Islet precursor cell (in vitro differentiated cells): ENCODE data around the gene FLOT2.
"Not testable (repeated sequence)": the region's sequence is repeated elsewhere in the genome, so short reads cannot be mapped to it uniquely, and the experiment has no call there.

Experiments used
- DNase-seq: peaks from one replicate; pipeline ENCODE4 v3.0.0-alpha.2; 2018

The FLOT2 gene

DNA sequence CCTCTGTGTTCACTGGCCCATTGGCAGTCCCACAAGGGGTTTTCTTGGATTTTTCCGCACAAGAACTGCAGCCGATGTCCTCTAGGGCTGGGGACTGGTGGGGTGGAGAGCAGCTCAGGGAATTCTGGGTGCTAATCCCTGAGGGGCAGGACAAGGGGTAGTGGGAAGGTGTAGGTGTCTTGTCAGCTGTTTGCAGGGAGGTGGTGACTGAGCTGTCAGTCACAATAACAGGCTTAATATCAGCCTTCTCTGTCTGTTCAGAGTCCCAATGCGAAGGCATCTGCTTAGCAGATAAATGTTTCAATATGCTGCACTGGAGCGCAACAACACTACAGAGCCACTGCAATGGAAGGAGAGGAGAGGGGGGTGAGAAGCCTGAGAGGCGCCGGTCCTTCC lies 15.4 kb upstream of the FLOT2 start:
- DNase-seq, result no peak

- DNase-seq, result no peak
Observed at GRCh38 chr17:28912281-28912937, 14.9 kb upstream of the FLOT2 start.

DNA sequence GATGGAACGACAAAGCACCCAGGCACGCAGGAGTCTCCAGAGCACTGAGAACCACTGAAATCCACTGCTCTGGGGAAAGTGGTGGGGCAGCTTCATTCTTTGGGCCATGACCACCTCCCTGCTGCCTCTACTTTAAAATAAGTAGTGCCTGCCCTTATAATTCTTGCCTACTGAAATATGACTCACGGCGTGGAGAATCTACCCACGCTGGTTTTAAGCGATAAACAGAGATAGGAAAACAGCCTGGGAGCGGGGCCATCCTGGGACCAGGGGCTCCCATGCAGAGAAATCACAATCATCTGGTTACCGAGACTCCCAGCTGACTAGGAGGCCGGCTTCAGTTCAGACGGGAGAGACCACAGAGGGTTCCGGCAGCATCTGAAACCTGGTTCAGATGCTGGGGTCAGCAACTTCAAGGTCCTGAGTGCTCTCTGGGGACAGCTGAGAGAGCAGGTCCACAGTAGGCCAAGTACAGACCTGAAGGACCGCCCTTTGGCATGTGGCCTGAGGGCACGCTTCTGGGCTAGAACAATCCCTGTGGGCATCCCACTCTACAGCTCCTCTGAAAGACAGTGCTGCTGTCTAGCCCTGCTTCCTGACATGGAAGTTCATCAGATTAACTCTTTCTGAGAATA lies 14.0 kb upstream of the FLOT2 start:
- no peak for DNase-seq

DNA sequence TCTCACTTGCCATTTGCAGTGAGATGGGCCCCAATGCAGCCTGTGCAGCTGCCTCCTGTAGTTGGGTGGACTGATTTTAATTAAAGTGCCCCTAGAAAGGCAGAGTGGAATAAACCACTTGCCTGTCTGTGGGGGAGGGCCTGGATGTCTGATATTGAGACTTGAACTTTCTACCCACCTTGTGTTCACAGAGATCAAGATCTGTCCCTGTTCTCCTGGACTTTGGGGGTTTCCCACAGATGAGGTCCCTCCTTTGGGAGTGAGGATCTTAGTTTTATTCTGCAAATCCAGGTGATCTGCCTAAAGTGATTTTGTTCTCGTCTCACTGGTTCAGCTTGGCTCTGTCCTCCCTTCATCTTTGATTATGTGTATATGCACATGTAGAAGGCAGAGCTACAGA lies 13.0 kb upstream of the FLOT2 start:
- no peak for DNase-seq

DNA sequence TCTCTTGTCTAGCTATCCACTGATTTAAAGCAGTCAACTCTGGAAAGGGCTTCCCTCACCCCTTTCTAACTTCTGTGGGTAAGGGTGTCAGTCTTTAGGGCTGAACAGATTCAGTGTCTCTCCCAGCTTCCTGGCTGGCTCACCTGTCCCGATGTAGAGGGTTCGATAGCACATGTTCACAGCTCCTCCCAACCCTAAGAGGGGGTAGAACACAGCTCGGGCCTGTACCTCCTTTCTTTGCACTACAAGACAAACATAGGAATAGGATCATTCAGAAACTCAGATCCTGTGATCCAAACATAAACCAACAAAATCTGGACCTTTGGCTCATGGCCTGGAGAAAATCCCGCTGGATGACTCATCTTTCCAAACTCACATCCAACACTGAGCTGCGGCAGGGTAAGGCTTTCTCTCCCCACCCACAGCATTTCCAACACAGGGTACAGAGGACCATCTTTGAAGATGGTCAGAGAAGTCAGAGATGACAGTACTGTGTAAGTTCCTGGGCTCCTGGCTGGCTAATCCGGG lies 11.2 kb upstream of the FLOT2 start:
- DNase-seq, result no peak

GRCh38 chr17:28907709-28908475 lies 10.4 kb upstream of the FLOT2 start:
- no peak for DNase-seq

- no peak for DNase-seq
Observed at GRCh38 chr17:28906706-28907438, 9.3 kb upstream of the FLOT2 start.

DNA sequence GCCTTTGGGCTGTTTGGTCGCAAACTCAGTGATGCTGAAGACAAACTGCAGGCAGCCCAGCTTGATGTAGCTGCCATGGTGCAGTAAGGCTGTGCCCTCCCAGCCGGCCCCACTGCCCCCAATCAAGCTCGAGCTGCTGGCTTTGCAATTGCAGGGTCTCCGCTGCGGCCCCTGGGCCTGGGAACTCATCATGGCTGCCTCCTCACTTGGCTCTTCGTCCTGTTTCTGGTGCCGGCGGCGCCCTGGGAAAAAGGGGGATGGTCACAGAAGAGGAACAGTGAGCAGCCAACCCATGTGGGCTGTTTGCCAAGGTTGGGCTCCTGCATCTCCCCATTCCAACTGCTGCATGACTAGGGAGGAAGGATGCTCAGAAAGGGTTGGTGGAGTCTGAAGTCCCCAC lies 8.7 kb upstream of the FLOT2 start:
- no peak for DNase-seq

DNA sequence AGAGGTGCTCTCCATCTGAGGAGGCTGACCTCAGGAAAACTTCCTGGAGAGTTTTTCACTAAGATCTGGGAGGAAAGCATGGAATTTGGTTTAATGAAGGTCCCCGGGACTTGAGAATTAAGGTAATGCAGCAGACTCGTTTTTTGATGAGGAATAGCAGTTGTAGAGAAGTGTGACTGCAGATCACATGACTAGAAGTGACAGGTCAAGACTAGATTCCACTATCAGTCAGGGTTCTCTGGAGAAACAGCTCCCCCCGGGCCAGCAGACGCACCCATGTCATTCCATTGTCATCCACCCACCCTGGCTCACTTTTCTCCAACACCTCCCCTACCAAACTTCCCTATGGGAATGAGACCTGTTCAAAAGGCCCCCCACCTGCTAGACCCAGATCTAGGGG lies 7.3 kb upstream of the FLOT2 start:
- DNase-seq, result no peak

DNA sequence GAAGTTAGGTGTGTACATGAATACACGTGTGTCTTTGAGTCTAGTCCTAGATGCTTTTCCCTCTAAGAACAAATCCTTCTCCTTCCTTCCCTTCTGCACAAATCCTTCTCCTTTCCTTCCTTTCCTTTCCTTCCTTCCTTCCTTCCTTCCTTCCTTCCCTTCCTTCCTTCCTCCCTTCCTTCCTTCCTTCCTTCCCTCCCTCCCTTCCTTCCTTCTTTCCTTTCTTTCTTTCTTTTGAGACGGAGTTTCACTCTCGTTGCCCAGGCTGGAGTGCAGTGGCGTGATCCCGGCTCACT lies 6.0 kb upstream of the FLOT2 start:
- not testable (repeated sequence) for DNase-seq

- peak; percentile 98 for DNase-seq
Observed at GRCh38 chr17:28902819-28903545, 5.4 kb upstream of the FLOT2 start, which contains the start of gene DHRS13. DHRS13 (minus strand) TSS chr17:28903079; CDS start chr17:28902944, 135 bp downstream.

DNA sequence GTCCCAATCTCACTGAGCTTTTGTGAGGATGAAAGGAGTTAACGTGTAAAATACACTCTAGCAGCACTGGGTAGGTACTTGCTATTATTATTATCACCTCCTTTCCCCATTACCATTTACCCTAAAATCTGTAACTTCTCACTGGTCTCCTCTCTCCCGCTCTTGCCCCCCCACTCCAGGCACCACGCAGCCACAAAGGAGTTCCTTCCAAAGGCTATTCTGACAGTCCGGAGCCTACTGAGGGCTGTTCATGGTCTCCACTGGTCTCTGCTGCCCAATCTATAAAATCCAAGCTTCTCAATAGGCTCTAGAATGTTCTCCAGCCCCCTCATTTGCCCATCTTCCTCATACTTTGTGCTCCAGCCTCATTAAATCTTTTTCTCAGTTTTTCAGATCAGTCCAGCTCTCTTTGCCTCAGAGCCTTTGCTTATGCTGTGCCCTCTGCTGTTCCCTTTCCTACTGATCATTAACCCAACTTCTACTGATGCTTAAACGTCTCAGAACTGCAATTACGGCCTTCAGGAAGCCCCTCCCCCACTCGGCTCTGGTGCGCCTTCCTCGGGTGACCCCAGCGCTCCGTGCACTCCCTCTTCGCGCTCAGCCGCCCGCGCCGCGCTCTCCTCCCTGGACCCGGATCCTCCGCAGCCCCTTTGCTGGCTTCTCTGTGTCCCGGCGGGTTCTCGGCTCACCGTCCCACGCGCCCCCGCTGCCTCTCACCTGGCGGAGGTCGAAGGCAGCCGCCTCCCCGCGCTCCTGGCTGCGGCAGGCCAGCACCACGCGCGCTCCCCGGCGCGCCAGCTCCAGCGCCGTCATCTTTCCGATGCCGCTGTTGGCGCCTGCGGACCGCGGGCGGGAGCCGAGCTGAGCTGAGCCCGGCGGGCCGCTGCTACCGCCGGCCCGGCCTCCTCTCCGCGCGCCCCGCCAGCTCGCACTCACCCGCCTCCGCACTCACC lies 4.6 kb upstream of the FLOT2 start:
- DNase-seq, result peak; percentile 52

DNA sequence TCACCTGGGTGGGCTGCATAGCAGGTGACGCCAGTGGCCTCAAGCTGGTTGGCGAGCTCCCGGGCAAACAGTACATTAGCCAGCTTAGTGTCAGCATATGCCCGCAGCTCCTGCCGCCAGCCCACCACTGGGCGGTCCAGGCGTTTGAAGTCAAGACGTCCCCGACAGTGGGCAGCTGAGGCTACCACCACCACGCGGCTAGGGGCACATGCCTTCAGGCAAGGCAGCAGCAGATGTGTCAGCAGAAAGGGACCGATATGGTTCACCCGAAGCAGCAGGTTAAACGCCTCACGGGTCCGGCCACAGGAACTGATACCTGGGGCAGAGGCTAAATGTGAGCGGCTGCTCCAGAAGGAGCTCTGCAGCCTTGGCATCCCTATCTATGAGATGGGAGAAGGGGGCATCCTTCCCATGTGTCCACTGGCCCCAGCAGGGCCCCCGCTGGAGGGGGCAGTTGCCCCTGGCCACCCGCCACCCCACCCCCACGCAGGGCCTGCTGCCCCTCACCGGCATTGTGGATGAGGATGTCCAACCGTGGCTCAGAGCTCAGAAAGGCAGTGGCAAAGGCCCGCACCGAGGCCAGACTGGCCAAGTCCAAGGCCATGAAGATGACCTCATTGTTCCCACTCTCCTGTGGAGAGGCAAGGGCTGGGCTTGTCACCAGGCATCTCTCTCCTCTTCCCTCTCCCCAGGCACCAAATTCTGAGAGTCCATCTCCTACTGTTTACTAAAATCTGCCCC lies 3.6 kb upstream of the FLOT2 start:
- DNase-seq, result peak; percentile 51

DNA sequence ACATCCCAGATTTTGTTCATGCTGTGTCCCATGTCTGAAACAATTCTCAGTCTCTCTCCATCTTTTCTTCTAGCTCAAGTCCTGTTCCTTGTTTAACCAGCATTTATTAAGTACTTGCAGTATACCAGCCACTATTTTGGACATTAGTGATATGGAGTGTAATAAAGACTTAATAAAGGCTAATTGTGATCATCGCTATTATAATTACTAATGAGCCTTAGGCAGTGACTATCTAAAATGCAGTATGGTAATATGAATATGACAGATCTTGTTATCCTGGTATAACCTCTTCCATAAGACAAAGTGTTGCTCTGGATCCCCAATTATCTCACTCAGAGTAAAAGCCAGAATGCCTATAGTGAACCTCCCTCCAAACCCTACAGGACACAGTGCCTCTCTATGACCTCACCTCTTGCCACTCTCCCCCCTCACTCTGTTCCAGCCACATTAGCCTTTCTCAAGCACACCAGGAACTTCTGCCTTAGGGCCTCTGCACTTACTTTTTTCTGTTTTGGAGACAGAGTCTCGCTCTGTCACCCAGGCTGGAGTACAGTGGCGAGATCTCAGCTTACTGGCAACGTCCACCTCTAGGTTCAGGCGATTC lies 1.8 kb upstream of the FLOT2 start:
- DNase-seq, result no peak

DNA sequence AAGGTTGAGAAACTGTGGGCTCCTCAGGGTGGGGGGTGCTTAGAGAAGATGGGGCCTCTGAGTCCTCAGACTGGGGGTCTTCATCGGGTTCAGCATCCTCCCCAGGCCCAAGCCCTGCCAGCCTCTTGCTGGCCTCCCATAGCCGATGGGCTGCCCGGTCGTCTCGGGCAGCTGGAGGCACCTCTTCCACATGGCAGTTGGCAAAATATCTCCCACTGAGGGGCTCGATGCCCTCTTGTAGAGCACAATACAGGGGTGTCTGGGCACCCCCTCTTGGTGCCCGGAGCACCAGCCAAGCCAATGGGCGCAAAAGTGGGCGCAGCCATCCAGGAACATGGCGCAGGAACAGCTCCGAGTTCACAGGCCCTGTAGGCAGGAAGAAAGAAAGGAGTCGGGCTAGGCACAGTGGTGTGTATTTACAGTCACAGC lies 1.0 kb upstream of the FLOT2 start:
- DNase-seq, result no peak

- DNase-seq, result no peak
Observed at GRCh38 chr17:28897769-28898526, 415 bp upstream of the FLOT2 start.

DNA sequence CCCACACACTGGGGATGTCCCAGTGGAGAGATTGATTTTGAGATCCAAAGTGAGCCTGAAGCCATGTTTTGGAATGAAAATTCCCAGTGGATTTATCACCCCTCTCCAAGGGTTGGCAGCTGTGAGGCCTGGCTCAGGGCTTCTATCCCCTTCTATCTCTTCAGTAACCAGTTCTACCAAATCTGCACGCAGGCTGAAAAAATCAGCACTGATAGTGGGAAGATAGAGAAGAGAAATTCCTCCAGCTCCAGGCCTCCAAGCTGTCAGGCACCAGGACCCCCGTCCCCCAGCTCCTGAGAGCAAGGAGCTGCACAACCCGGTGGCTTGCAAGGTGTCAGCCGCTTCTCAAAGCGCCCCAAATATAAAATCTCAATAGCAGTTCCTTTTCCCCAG lies 1.0 kb downstream of the FLOT2 start:
- no peak for DNase-seq

DNA sequence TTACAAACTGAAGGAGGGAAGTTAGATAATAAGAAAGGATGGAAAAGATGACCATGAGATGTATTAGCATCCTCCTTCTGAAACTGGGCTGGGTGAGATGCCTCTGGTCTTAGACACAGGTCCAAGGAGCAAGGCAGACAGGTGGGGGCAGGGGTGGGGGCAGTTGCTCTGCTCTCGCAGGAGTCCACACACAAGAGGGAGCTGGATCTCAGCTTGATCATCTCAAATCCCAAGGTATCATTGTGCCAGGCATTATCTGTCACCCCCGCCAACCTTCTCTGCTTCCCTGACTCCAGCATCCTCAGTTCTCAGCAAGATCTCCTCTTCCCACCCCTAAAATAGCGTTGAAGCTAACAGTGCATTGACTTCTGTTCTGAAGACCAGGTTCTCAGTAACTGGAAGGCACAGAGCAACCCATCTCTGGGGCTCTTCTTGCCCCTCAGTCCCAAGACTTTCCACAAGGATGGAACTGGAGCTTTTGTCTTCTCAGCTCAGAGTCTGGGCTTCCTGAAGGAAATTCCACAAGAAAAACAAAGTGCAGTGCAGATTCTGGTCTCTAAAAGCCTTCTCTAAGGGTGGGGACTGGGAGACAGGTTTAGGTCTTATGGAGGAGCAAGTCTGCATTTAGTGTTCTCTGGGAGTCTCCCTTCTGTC lies 1.6 kb downstream of the FLOT2 start:
- no peak for DNase-seq
